Endothelial cell of umbilical vein (primary cell): ENCODE measurements around the gene AIDA. TPM values are rescaled to one million over a fixed set of nuclear protein-coding genes. Genes with fewer than 3 reads are reported as not detected.

Experiments
- BruUV-seq: library from RNA; stranded (reverse); fragments of 400-500 nt; replicated peaks from 2 replicates; lab custom pipeline; 2021; lab: Mats Ljungman, UMichigan
- CTCF ChIA-PET: fragments of 300-600, 350-600 bp; sonication (Branson Sonifier 250); formaldehyde crosslinking; loops from one replicate; lab custom pipeline; 2021; ENCODE audit warnings: antibody characterized with exemption, inconsistent platforms; lab: Charles Lee
- POLR2A ChIA-PET: fragments of 300-600, 350-600 bp; sonication (Branson Sonifier 250); formaldehyde crosslinking; loops from one replicate; lab custom pipeline; 2021; ENCODE audit warnings: antibody characterized with exemption, inconsistent platforms; lab: Charles Lee
- DNase-seq: peaks from one replicate; pipeline ENCODE4 v3.0.0-alpha.2; 2011; ENCODE audit warnings: low read depth, low spot score
- FAIRE-seq: peaks from 2 replicates; lab custom pipeline; 2011; peaks lifted over from hg19 to GRCh38; lab: Jason Lieb, UNC
- H2AFZ ChIP-seq: 2 replicates; pipeline ENCODE4 v1.6.0; 2012; ENCODE audit warnings: low read depth, low read length, control low read depth, inconsistent platforms
- H3K27ac ChIP-seq: 2 replicates; pipeline ENCODE4 v1.5.1; 2011; ENCODE audit warnings: low read depth, mild to moderate bottlenecking, control low read depth, low read length, moderate library complexity; ENCODE audit not compliant: insufficient read depth
- H3K27me3 ChIP-seq, 2 experiments: 2 replicates each; pipeline versions ENCODE4 v1.6.0 to v1.6.1; 2011; ENCODE audit warnings: low read length in 2 of 2, mixed read lengths in 1 of 2; ENCODE audit not compliant: control insufficient read depth in 2 of 2, insufficient read depth in 2 of 2
- H3K36me3 ChIP-seq, 2 experiments: 2 replicates in 1 of 2; 3 replicates in 1 of 2; pipeline ENCODE4 v1.5.1; 2011; ENCODE audit warnings: low read length in 2 of 2, mild to moderate bottlenecking in 1 of 2, moderate library complexity in 1 of 2; ENCODE audit not compliant: control insufficient read depth in 2 of 2, insufficient read depth in 2 of 2; ENCODE audit errors: extremely low read depth in 1 of 2
- H3K4me1 ChIP-seq: 3 replicates; pipeline ENCODE4 v1.5.1; 2011; ENCODE audit warnings: mild to moderate bottlenecking, low read length; ENCODE audit not compliant: control insufficient read depth, insufficient read depth; ENCODE audit errors: extremely low read depth
- H3K4me2 ChIP-seq: 2 replicates; pipeline ENCODE4 v1.6.1; 2011; ENCODE audit warnings: low read length, control low read depth, mixed read lengths; ENCODE audit not compliant: insufficient read depth
- H3K4me3 ChIP-seq, 3 experiments: fragments of 200-600 bp in 1 of 3; sonication (generic), shearing (Covaris generic) in 1 of 3; replicated peaks in 1 of 3; 2 replicates each; pipeline ENCODE4 v1.5.1; 2011 to 2016; ENCODE audit warnings: control low read depth in 3 of 3, low read length in 3 of 3, mild to moderate bottlenecking in 2 of 3, inconsistent platforms in 1 of 3, low read depth in 1 of 3, moderate library complexity in 1 of 3; ENCODE audit not compliant: insufficient read depth in 1 of 3
- H3K79me2 ChIP-seq: 2 replicates; pipeline ENCODE4 v1.6.0; 2012; ENCODE audit warnings: low read length, inconsistent platforms; ENCODE audit not compliant: control insufficient read depth, insufficient read depth
- H3K9ac ChIP-seq: replicated peaks from 2 replicates; pipeline ENCODE3; 2011; ENCODE audit warnings: low read length, control low read depth; ENCODE audit not compliant: insufficient read depth; ENCODE audit errors: extremely low read depth
- H3K9me1 ChIP-seq: replicated peaks from 3 replicates; pipeline ENCODE4 v1.6.0; 2011; ENCODE audit warnings: mild to moderate bottlenecking, low read length; ENCODE audit not compliant: control insufficient read depth, insufficient read depth; ENCODE audit errors: extremely low read depth
- H3K9me3 ChIP-seq: replicated peaks from 2 replicates; pipeline ENCODE4 v1.5.1; 2012; ENCODE audit warnings: low read length, inconsistent platforms; ENCODE audit not compliant: control insufficient read depth, insufficient read depth
- H4K20me1 ChIP-seq: replicated peaks from 2 replicates; pipeline ENCODE3; 2011; ENCODE audit warnings: mild to moderate bottlenecking, low read length; ENCODE audit not compliant: control insufficient read depth, insufficient read depth; ENCODE audit errors: extremely low read depth
- CTCF ChIP-seq, 2 donors: IDR thresholded peaks; 1 replicate in 1 of 2; 2 replicates in 1 of 2; pipeline ENCODE4 v1.5.1; 2011; ENCODE audit warnings: low read length in 2 of 2, mild to moderate bottlenecking in 2 of 2, moderate library complexity in 2 of 2, control low read depth in 1 of 2, inconsistent platforms in 1 of 2, low read depth in 1 of 2; ENCODE audit not compliant: insufficient read depth in 1 of 2; ENCODE audit errors: extremely low read depth in 1 of 2
- EZH2 ChIP-seq: IDR thresholded peaks from 2 replicates; pipeline ENCODE4 v1.6.1; 2012; ENCODE audit warnings: borderline replicate concordance, low read depth, mild to moderate bottlenecking, moderate library complexity, low read length, inconsistent platforms; ENCODE audit not compliant: severe bottlenecking
- FOS ChIP-seq: IDR thresholded peaks from 2 replicates; pipeline ENCODE4 v1.6.1; 2011; ENCODE audit warnings: mild to moderate bottlenecking, low read length, moderate library complexity, borderline replicate concordance; ENCODE audit not compliant: insufficient read depth
- GATA2 ChIP-seq: IDR thresholded peaks from 2 replicates; pipeline ENCODE4 v1.7.0; 2011; ENCODE audit warnings: low read depth, mild to moderate bottlenecking, moderate library complexity, mixed read lengths, low read length; ENCODE audit not compliant: insufficient read length, insufficient read depth
- JUN ChIP-seq: IDR thresholded peaks from 2 replicates; pipeline ENCODE4 v1.6.1; 2011; ENCODE audit warnings: borderline replicate concordance, low read depth; ENCODE audit not compliant: insufficient read length, insufficient read depth
- MYC ChIP-seq: IDR thresholded peaks from one replicate; pipeline ENCODE4 v1.6.1; 2011; ENCODE audit warnings: mild to moderate bottlenecking, low read depth, low read length
- POLR2A ChIP-seq: IDR thresholded peaks from 2 replicates; pipeline ENCODE4 v1.6.1; 2012; ENCODE audit warnings: low read depth, mild to moderate bottlenecking, control low read depth, low read length
- POLR2AphosphoS5 ChIP-seq: IDR thresholded peaks from 2 replicates; pipeline ENCODE4 v1.6.1; 2012; ENCODE audit warnings: low read depth, mild to moderate bottlenecking, control low read depth, low read length, moderate library complexity; ENCODE audit not compliant: insufficient read depth
- dilution Hi-C: fragments of 300-500 bp; cut with MboI; formaldehyde crosslinking; loops from one replicate; pipeline ENCODE4 v1.15.0; 2019; ENCODE audit warnings: low sequenced_read_pairs; ENCODE audit not compliant: extremely low pct_ligation_motif_present
- intact Hi-C: fragments of 100-400 bp; cut with micrococcal nuclease; formaldehyde crosslinking; loops from one replicate; pipeline ENCODE4 v1.10.0; 2022
- polyA plus RNA-seq, 4 experiments: library from polyadenylated mRNA; depleted of rRNA in 3 of 4; stranded (reverse) in 3 of 4; unstranded in 1 of 4; fragments of >200 nt; gene quantifications; 2 replicates each; pipeline versions ENCODE4 v1.2.1 to v1.2.3, GENCODE V29; 2011 to 2012; ENCODE audit warnings: missing spikeins in 1 of 4
- total RNA-seq: library from RNA; stranded (reverse); gene quantifications from 2 replicates; pipeline ENCODE4 v1.2.3, GENCODE V29; 2021
- TF ChIP-seq, protein P1 (sequence below): IDR thresholded peaks from 2 replicates; pipeline ENCODE4 v1.6.1; 2011; ENCODE audit not compliant: insufficient read depth, insufficient read length

AIDA gene
- total and polyA plus RNA-seq, 2 donors (not counting 3 experiments of a cell fraction or from before 2014, with no cell fraction given) = 32.8 to 75.4 TPM

DNA sequence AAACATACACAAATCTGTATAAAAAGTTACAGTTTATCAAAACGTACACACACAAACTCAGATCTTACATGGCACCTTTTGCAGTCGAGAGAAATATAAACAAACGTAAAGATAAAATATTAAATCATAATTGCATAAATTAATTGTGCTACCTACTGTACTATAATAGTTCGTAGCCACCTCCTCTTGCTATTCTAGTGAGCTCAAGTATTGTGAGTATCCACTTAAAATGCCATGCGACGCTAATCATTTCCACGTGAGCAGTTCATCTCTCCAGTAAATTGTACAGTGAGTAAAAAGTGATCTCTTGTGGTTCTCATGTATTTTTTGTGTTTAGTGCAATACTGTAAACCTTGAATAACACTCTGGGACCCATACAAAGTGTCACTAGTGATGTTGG is 88.1 kb downstream of the AIDA start:
- no TSS peak for BruUV-seq
- intact Hi-C loops = no loop called here
- no peak overlapping the region for H3K4me3 ChIP-seq
- no peaks in the 10 kb centered on the region for H3K9me3 ChIP-seq
- H3K27me3 ChIP-seq = no peaks in the 10 kb centered on the region
- no peak overlapping the region for H3K27ac ChIP-seq
- H4K20me1 ChIP-seq = no peaks in the 10 kb centered on the region
- dilution Hi-C loops = no loop called here
- H2AFZ ChIP-seq = no peak overlapping the region
- H3K79me2 ChIP-seq = peaks cover 4% of the 10 kb centered on the region
- POLR2A ChIA-PET = no interaction called here
- peaks cover 4 to 5% of the 10 kb centered on the region in 2 experiments for H3K36me3 ChIP-seq
- FAIRE-seq (no peak), DNase-seq (no peak)
- no peaks in the 10 kb centered on the region for H3K9me1 ChIP-seq
- no peak overlapping the region for H3K4me2 ChIP-seq
- CTCF ChIA-PET = interaction anchor here (3.0 kb wide), 1 partner anchor 10 kb away, joined by 16 read pairs; no protein-coding TSS in a partner anchor
- TF ChIP-seq JUN = no peak
- TF ChIP-seq, protein P1, sequence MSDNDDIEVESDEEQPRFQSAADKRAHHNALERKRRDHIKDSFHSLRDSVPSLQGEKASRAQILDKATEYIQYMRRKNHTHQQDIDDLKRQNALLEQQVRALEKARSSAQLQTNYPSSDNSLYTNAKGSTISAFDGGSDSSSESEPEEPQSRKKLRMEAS = no peak
- TF ChIP-seq FOS = no peak
- no peak for TF ChIP-seq CTCF (IDR thresholded peaks at IDR 0.05; ENCODE audit: extremely low read depth in 1 of 2, insufficient read depth in 1 of 2, low read depth in 1 of 2, low read length in 2 of 2)
- TF ChIP-seq MYC = no peak
- no peak for TF ChIP-seq GATA2
- no peak for TF ChIP-seq POLR2A
- no peak for TF ChIP-seq EZH2
- TF ChIP-seq POLR2AphosphoS5 = no peak
- H3K4me1 ChIP-seq = peaks cover 4% of the 10 kb centered on the region
- H3K9ac ChIP-seq = no peak overlapping the region
